KMS-11 (cell line): ENCODE measurements around the gene METTL3.

Source experiments
- H2AFZ ChIP-seq: fragments of 200-600 bp; sonication (generic); 2 replicates; pipeline ENCODE4 v1.6.1; 2016; ENCODE audit warnings: antibody characterized with exemption, mixed run types, low read depth
- H3K27ac ChIP-seq: fragments of 200-600 bp; sonication (generic); 2 replicates; pipeline ENCODE4 v1.6.1; 2016; ENCODE audit warnings: mild to moderate bottlenecking, mixed run types
- H3K27me3 ChIP-seq: fragments of 200-600 bp; sonication (generic); 2 replicates; pipeline ENCODE4 v1.6.1; 2017; ENCODE audit warnings: mild to moderate bottlenecking, low read depth, mixed run types, moderate library complexity; ENCODE audit not compliant: insufficient read depth
- H3K36me3 ChIP-seq: fragments of 200-600 bp; sonication (generic); 2 replicates; pipeline ENCODE4 v1.6.1; 2017; ENCODE audit warnings: mild to moderate bottlenecking, mixed run types; ENCODE audit not compliant: insufficient read depth
- H3K4me1 ChIP-seq: fragments of 200-600 bp; sonication (generic); 2 replicates; pipeline ENCODE4 v1.6.1; 2016; ENCODE audit warnings: mild to moderate bottlenecking, low read depth, mixed run types; ENCODE audit not compliant: poor library complexity, severe bottlenecking
- H3K4me2 ChIP-seq: fragments of 200-600 bp; sonication (generic); 2 replicates; pipeline ENCODE4 v1.7.0; 2016; ENCODE audit warnings: mild to moderate bottlenecking, mixed run types
- H3K4me3 ChIP-seq: fragments of 200-600 bp; sonication (generic); IDR thresholded peaks from 2 replicates; pipeline ENCODE4 v1.6.1; 2017; ENCODE audit warnings: low read depth, low read length, mixed read lengths; ENCODE audit not compliant: insufficient read depth
- H3K79me2 ChIP-seq: fragments of 200-600 bp; sonication (generic); 2 replicates; pipeline ENCODE4 v1.6.1; 2016; ENCODE audit warnings: low read depth, mixed run types; ENCODE audit not compliant: insufficient read depth
- H3K9ac ChIP-seq: fragments of 200-600 bp; sonication (generic); 2 replicates; pipeline ENCODE4 v1.6.1; 2016; ENCODE audit warnings: mild to moderate bottlenecking, mixed run types
- H4K20me1 ChIP-seq: fragments of 200-600 bp; sonication (generic); 2 replicates; pipeline ENCODE4 v1.6.1; 2016; ENCODE audit warnings: mild to moderate bottlenecking, mixed run types; ENCODE audit not compliant: insufficient read depth
- TF ChIP-seq, protein P1 (sequence below): fragments of 200-600 bp; sonication (generic); conservative IDR thresholded peaks from 2 replicates; pipeline ENCODE4 v1.6.1; 2017; ENCODE audit warnings: low read depth, mild to moderate bottlenecking, antibody characterized with exemption, low read length, moderate library complexity, mixed read lengths

Gene METTL3

GRCh38 chr14:21518725-21519124 lies 7.6 kb upstream of the METTL3 start:
- TF ChIP-seq, protein P1, sequence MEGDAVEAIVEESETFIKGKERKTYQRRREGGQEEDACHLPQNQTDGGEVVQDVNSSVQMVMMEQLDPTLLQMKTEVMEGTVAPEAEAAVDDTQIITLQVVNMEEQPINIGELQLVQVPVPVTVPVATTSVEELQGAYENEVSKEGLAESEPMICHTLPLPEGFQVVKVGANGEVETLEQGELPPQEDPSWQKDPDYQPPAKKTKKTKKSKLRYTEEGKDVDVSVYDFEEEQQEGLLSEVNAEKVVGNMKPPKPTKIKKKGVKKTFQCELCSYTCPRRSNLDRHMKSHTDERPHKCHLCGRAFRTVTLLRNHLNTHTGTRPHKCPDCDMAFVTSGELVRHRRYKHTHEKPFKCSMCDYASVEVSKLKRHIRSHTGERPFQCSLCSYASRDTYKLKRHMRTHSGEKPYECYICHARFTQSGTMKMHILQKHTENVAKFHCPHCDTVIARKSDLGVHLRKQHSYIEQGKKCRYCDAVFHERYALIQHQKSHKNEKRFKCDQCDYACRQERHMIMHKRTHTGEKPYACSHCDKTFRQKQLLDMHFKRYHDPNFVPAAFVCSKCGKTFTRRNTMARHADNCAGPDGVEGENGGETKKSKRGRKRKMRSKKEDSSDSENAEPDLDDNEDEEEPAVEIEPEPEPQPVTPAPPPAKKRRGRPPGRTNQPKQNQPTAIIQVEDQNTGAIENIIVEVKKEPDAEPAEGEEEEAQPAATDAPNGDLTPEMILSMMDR = no peak
- no peak overlapping the region for H2AFZ ChIP-seq

DNA sequence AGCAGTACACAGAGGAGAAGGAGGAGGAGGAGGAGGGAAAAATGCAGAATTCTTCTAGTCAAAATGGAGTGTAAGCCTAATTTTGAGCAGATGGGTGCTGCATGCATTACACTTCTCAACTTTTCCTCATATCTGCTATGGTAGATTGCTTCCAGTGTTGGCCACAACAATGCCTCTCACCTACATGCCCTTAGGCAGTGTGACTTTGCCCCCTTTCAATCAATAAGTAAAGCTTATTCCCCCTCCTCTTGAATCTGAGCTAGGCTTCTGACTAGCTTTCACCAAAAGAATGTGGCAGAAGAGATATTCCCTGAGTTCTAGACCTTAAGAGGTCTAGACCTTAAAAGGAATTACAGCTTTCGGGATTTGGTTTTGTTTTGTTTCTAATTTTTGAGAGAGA lies 3.2 kb upstream of the METTL3 start:
- H2AFZ ChIP-seq = no peak overlapping the region
- peaks cover 9% of the 10 kb centered on the region for H3K4me1 ChIP-seq
- H3K79me2 ChIP-seq = peaks cover 18% of the 10 kb centered on the region
- no peaks in the 10 kb centered on the region for H3K27me3 ChIP-seq
- TF ChIP-seq, protein P1 = no peak
- no peak overlapping the region for H3K4me2 ChIP-seq
- H3K4me3 ChIP-seq = no peak overlapping the region
- no peaks in the 10 kb centered on the region for H3K36me3 ChIP-seq
- no peak overlapping the region for H3K27ac ChIP-seq
- H4K20me1 ChIP-seq = no peaks in the 10 kb centered on the region
- H3K9ac ChIP-seq = no peak overlapping the region

More at GRCh38 chr14:21518725-21519124, 7.6 kb upstream of the METTL3 start:
- Histone ChIP-seq H3K79me2 (no peaks in the 10 kb centered on the region), H3K27ac (no peak overlapping the region), H3K9ac (no peak overlapping the region), H4K20me1 (no peaks in the 10 kb centered on the region), H3K4me1 (peaks cover 9% of the 10 kb centered on the region), H3K4me2 (no peak overlapping the region), H3K4me3 (no peak overlapping the region), H3K36me3 (no peaks in the 10 kb centered on the region), H3K27me3 (no peaks in the 10 kb centered on the region)

- H3K4me3 ChIP-seq = no peak overlapping the region
- H2AFZ ChIP-seq = no peak overlapping the region
- H3K4me2 ChIP-seq = peak overlapping the region; percentile 95
- no peaks in the 10 kb centered on the region for H4K20me1 ChIP-seq
- H3K27ac ChIP-seq = no peak overlapping the region
- H3K79me2 ChIP-seq = peaks cover 50% of the 10 kb centered on the region
- H3K36me3 ChIP-seq = no peaks in the 10 kb centered on the region
- TF ChIP-seq, protein P1 = no peak
- H3K4me1 ChIP-seq = peaks cover 29% of the 10 kb centered on the region
- H3K9ac ChIP-seq = peak overlapping the region; percentile 88; the same call in 1 of the 2 replicates
- no peaks in the 10 kb centered on the region for H3K27me3 ChIP-seq
Measured at GRCh38 chr14:21509432-21510143, 1.6 kb downstream of the METTL3 start.

- no peaks in the 10 kb centered on the region for H3K27me3 ChIP-seq
- H3K27ac ChIP-seq = no peak overlapping the region
- no peaks in the 10 kb centered on the region for H4K20me1 ChIP-seq
- TF ChIP-seq, protein P1 = no peak
- no peak overlapping the region for H3K9ac ChIP-seq
- peaks cover 56% of the 10 kb centered on the region for H3K79me2 ChIP-seq
- H2AFZ ChIP-seq = no peak overlapping the region
- H3K4me2 ChIP-seq = no peak overlapping the region
- peaks cover 34% of the 10 kb centered on the region for H3K4me1 ChIP-seq
- no peaks in the 10 kb centered on the region for H3K36me3 ChIP-seq
- H3K4me3 ChIP-seq = no peak overlapping the region
Measured at GRCh38 chr14:21506557-21506956, 4.6 kb downstream of the METTL3 start.
